ENCODE results near the gene GNPTG.

GNPTG gene

DNA sequence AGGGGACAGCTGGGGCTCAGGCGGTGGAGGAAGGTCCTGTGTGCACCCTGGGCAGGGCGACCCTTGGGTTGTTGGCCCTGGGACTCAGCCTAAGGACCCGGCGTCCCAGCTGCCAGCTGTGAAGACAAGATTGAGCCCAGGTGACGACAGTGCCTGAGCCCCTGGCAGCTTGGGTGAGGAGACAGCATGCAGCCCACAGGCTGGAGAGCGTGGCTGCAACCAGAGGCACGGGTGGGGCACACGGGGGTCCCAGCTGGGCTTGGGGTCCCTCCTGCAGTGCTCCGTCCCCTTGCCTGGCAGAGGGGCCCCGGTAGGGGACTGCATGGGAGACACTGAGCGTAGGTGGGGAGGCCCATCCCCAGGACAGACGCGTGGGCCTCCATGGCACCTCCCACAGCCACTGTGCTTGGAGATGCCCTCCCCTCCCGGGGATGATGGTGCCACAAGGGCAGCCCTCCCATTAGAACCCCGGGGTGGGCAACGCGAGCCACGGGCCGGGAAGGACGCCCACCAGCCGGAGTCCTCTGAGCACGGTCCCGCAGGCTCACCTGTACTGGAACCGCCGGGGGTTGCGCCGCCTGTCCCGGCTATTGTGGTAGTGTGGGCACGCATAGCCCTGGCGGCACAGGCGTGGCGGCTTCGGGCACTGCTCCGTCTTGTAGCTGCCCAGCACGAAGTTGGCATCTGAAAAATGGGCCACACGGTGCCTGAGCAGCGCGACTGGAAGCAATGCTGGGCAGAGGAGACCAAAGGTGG is 47.3 kb downstream of the GNPTG start:
- no peak for DNase-seq

DNA sequence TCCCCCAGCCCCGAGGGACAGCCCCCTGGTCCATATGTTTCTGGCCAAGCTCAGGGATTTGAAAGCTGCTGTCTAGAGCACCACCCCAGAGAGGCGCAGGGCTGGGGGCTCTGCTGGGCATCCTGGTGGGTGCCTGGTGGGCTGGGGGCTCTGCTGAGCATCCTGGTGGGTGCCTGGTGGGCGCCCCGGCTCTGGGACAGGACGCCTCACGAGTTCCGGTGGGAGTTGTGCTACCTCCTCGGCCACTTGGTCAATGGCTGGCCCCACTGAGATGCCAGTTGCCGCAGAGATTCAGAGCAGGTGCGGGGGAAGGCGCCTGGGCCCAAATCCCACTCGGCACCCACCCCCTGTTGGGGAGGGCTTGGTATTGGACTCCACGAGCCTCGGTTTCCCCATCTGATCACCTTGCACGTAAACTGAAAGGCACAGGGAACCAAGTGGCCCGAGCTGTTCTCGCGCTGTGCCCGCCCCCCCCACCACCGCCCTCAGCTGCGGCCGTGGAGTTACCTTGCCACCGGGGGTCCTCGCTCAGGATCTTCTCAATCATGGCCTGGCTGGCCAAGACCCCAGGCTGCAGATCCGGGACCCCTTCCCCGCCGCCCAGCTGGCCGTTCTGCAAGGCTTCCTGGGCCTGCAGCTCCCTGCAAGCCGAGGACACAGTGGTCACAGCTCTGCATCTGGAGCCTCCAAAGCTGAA is 49.5 kb downstream of the GNPTG start:
- DNase-seq, result no peak

- no peak for DNase-seq
Measured at GRCh38 chr16:1401758-1402154, 50.0 kb downstream of the GNPTG start.

DNA sequence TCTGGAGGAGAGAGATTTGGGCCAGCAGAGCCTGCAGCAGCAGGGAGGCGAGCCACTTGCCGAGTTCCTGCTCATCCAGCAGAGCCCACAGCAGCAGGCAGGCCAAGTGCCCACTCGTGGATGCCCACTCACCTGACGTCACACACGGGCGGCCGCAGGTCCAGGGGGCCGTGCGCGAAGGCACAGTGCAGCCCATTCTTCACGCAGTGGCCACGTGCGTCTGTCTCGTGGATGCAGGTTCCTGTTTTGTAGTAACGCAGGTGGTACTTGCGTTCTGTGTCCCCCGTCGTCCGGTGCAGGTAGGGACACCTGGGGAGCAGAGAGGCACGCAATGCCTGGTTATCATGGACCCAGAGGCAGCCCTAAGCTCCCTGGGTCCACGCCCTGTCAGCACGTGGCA is 51.3 kb downstream of the GNPTG start:
- no peak for DNase-seq

DNA sequence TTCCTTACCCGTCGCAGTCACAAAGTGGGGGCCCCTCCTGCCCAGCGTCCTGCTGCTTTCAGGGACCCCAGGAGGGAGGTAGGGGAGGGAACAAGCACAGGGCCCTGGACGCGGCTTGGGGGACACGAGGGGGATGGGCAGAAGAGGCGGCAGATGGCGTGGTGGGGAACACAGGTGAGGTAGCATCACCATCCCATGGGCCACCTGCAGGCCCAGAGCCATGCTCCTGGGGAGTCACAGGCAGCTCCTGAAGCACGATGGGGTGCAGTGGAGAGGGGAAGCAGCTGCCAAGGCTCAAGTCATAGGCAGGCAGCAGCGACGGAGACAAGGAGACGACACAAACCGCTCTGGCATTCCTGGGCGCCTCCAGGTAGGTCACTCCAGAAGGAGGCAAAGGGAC is 52.0 kb downstream of the GNPTG start:
- DNase-seq, result no peak

DNA sequence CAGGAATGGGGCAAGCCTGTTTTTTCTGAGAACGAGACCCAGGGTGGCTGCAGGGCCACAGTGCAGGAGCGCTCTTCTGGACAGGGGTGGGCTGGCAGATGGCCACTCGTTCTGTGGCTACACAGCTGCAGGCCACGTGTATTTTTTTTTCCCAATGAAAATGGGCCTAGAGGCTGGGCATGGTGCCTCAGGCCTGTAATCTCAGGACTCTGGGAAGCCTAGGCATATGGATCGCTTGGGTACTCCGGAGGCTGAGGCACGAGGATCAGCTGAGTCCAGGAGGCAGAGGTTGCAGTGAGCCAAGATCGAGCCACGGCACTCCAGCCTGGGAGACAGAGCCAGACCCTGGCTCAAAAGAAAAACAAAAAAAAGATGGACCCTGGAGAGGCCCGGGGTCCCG is 56.0 kb downstream of the GNPTG start:
- no peak for DNase-seq

- peak; percentile 93 for DNase-seq
Measured at GRCh38 chr16:1408171-1408837, 56.6 kb downstream of the GNPTG start.

GRCh38 chr16:1412847-1413246 is 61.1 kb downstream of the GNPTG start:
- no peak for DNase-seq
